Epithelial cell of esophagus (primary cell): ENCODE measurements around the gene CDC42BPA.

Experiments
- DNase-seq: peaks from one replicate; pipeline ENCODE4 v3.0.0; 2010; ENCODE audit warnings: low read depth
- H3K4me3 ChIP-seq: 2 replicates; pipeline ENCODE4 v1.5.1; 2011; ENCODE audit warnings: mild to moderate bottlenecking, low read length, control low read depth
- TF ChIP-seq, protein P1 (sequence below): IDR thresholded peaks from 2 replicates; pipeline ENCODE4 v1.5.1; 2011; ENCODE audit warnings: low read depth, mild to moderate bottlenecking, low read length, control low read depth, inconsistent platforms; ENCODE audit not compliant: insufficient read depth; ENCODE audit errors: missing control alignments

CDC42BPA gene

DNA sequence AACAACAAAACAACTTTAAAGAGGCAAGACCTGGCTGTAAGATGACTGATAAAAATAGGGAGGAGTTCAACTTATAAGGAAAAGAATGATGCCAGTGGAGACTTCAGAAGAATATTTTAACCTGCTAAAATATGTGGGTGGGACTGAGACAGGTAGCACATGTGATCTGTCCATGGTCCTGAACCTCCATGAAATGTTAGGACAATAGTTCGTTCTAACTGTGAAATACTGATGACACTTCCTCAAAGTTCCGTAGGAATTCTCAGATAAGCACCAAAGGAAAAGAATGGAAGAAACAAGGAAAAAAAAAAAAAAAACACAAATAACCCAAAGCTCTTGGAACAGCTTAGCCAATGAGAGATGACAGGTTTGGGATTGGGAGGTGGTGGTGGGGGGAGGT is 44.7 kb downstream of the CDC42BPA start:
- peak; percentile 70 for DNase-seq
- TF ChIP-seq, protein P1, sequence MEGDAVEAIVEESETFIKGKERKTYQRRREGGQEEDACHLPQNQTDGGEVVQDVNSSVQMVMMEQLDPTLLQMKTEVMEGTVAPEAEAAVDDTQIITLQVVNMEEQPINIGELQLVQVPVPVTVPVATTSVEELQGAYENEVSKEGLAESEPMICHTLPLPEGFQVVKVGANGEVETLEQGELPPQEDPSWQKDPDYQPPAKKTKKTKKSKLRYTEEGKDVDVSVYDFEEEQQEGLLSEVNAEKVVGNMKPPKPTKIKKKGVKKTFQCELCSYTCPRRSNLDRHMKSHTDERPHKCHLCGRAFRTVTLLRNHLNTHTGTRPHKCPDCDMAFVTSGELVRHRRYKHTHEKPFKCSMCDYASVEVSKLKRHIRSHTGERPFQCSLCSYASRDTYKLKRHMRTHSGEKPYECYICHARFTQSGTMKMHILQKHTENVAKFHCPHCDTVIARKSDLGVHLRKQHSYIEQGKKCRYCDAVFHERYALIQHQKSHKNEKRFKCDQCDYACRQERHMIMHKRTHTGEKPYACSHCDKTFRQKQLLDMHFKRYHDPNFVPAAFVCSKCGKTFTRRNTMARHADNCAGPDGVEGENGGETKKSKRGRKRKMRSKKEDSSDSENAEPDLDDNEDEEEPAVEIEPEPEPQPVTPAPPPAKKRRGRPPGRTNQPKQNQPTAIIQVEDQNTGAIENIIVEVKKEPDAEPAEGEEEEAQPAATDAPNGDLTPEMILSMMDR, result no peak
- H3K4me3 ChIP-seq, result no peak overlapping the region

DNA sequence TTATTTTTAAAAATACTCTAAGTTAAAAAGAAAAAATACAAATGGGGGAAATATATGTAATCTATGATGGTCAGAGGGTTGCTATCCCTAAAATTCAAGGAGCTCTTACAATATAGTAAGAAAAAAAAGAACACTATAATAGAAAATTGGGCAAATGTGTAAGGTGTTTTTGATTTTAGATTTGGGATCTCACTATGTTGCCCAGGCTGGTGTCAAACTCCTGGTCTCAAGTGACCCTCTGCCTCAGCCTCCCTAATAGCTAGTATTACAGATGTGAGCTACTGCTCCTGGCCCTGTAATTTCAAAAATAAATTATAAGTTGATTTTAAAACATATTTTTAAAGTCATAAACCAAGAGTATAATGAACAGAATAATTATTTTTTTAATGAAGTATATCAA is 45.9 kb downstream of the CDC42BPA start:
- no peak for DNase-seq
- TF ChIP-seq, protein P1, result no peak
- H3K4me3 ChIP-seq, result no peak overlapping the region

DNA sequence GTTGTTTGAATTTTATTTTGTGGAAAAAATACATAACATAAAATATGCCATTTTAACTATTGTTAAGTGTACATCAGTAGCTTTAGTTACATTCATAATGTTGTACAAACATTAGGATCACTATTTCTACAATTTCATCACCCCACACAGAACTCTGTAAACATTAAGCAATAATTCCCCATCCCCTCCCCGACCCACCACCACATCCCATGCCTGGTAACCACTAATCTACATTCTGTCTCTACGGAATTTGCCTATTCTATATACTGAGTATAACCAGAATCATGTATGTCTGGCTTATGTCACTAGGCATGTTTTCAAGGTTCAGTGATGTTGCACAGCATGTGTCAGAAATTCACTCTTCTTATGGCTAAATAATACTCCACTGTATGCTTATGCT is 47.7 kb downstream of the CDC42BPA start:
- TF ChIP-seq, protein P1, result no peak
- no peak overlapping the region for H3K4me3 ChIP-seq
- no peak for DNase-seq

DNA sequence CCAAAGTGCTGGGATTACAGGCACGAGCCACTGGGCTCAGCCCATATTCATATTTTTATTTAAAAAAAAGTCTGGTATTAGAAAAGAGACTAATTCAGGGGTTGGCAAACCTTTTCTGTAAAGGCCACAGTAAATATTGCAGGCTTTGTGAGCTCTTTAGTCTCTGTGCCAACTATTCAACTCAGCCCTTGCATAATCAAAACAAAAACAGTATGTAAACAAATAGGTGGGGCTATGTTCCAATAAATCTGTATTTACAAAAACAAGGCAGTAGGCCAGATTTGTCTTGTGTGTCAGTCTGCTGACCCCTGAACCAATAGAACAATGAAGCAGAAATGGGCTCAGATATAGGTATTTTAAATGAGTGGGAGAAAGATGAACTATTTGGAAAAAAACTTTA is 49.3 kb downstream of the CDC42BPA start:
- TF ChIP-seq, protein P1, result no peak
- H3K4me3 ChIP-seq, result no peak overlapping the region
- peak; percentile 9 for DNase-seq

DNA sequence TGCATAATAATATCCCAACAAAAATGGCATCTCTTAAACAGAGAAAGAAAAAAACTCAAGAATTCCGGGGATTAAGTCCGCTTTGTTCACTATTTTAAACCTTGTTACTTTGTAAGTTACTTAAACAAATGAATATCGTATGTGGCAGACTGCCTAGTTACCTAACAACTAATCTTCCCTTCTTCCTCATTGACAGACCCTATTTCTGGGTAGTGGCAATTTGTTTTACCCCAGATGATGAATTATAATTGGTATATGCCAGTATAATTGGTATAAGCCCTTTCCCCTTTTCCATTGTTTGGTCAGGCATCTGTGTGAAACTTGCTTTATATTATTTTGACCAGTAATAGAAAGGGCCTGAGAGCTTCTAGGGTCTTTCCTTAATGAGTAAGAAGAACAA is 52.4 kb downstream of the CDC42BPA start:
- no peak for DNase-seq
- H3K4me3 ChIP-seq, result no peak overlapping the region
- TF ChIP-seq, protein P1, result no peak

DNA sequence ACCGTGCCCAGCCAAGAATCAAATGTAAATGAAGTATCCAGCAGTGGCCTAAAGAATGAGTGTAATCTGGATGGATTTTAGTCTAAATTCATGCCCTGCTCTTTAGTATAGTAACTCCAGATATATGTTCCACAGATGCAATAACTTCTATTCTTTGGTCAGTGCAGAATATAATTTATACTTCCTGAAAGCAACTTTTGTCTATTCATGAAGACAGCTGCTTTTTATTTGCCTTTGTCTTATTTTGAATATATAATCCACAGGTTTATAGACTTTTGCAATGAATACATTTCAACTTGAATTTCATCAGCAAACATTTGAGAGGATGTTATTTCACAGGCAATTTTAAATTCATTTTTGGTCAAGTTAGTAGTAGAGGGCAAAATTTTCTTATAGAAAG is 54.4 kb downstream of the CDC42BPA start:
- DNase-seq, result no peak
- TF ChIP-seq, protein P1, result no peak
- no peak overlapping the region for H3K4me3 ChIP-seq

DNA sequence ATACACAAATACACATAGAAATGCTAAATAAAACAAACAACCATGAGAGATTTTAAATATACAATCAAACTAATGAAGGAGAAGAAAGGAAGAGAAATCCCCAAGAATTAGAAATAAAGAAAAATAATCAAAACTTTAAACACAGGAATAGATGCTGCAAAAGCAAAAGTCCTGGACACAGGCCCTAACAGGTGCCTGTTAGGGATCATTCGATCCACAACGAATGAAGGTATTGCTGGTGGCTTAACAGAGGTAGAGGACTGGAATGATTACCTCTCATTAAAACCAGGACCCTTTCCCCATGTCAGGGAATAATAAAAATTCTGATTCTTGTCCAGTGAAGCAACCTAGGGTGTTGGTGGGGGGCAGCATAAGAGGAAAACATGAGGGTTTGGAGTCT is 56.8 kb downstream of the CDC42BPA start:
- TF ChIP-seq, protein P1, result no peak
- no peak overlapping the region for H3K4me3 ChIP-seq
- no peak for DNase-seq
